Measurements from ENCODE around the gene SCAMP1. TPM values are rescaled to one million over a fixed set of nuclear protein-coding genes. Genes with fewer than 3 reads are reported as not detected.

SCAMP1 gene
- total RNA-seq, 1 experiment from 2014 or later = 43.8 TPM

GRCh38 chr5:78527054-78527859 is 166.8 kb downstream of the SCAMP1 start:
- ATAC-seq = peak; percentile 50; the same call in 1 of the 2 replicates
- ChIA-PET POLR2A (interaction anchor here (0.6 kb wide), 2 partner anchors 13 to 51 kb away, joined by 3 read pairs; no protein-coding TSS in a partner anchor), CTCF (interaction anchor here (0.6 to 1.2 kb wide), 3 partner anchors 9 to 207 kb away, joined by 3 to 5 read pairs (median 3); no protein-coding TSS in a partner anchor)
- DNase-seq (ENCODE audit: low spot score) = no peak
- Mint-ChIP-seq H3K4me3 (no peak overlapping the region), H3K27me3 (ENCODE audit: low read depth) (no peaks in the 10 kb centered on the region), H3K9me3 (no peaks in the 10 kb centered on the region), H3K27ac (peak overlapping the region; percentile 77), H3K36me3 (no peaks in the 10 kb centered on the region), H3K4me1 (peaks cover 30% of the 10 kb centered on the region)
- peak; percentile 89 for TF ChIP-seq ZNF317 (CRISPR knock-in tag; IDR thresholded peaks at IDR 0.05; ENCODE audit: borderline replicate concordance, low read depth)
- TF ChIP-seq ATF2 (CRISPR knock-in tag; IDR thresholded peaks at IDR 0.05; ENCODE audit: borderline replicate concordance, low read depth) = no peak
- TF ChIP-seq TEAD1 (CRISPR knock-in tag; IDR thresholded peaks at IDR 0.05) = no peak
- TF ChIP-seq CBFB (CRISPR knock-in tag; IDR thresholded peaks at IDR 0.05; ENCODE audit: low read depth) = no peak
- TF ChIP-seq MXD4 (CRISPR knock-in tag; IDR thresholded peaks at IDR 0.05; ENCODE audit: borderline replicate concordance) = no peak

GRCh38 chr5:78527925-78528324 is 167.5 kb downstream of the SCAMP1 start:
- ChIA-PET POLR2A (no interaction called here), CTCF (no interaction called here)
- peaks cover 30% of the 10 kb centered on the region for H3K4me1 Mint-ChIP-seq
- no peaks in the 10 kb centered on the region for H3K9me3 Mint-ChIP-seq
- TF ChIP-seq KAT7 (CRISPR knock-in tag; IDR thresholded peaks at IDR 0.05; ENCODE audit: borderline replicate concordance) = no peak
- no peak for TF ChIP-seq ZBTB43 (CRISPR knock-in tag; IDR thresholded peaks at IDR 0.05)
- TF ChIP-seq MXD4 (CRISPR knock-in tag; IDR thresholded peaks at IDR 0.05; ENCODE audit: borderline replicate concordance) = no peak
- TF ChIP-seq, protein P1, sequence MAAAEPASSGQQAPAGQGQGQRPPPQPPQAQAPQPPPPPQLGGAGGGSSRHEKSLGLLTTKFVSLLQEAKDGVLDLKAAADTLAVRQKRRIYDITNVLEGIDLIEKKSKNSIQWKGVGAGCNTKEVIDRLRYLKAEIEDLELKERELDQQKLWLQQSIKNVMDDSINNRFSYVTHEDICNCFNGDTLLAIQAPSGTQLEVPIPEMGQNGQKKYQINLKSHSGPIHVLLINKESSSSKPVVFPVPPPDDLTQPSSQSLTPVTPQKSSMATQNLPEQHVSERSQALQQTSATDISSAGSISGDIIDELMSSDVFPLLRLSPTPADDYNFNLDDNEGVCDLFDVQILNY (CRISPR knock-in tag; IDR thresholded peaks at IDR 0.05) = no peak
- TF ChIP-seq, protein P2, sequence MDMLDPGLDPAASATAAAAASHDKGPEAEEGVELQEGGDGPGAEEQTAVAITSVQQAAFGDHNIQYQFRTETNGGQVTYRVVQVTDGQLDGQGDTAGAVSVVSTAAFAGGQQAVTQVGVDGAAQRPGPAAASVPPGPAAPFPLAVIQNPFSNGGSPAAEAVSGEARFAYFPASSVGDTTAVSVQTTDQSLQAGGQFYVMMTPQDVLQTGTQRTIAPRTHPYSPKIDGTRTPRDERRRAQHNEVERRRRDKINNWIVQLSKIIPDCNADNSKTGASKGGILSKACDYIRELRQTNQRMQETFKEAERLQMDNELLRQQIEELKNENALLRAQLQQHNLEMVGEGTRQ (CRISPR knock-in tag; IDR thresholded peaks at IDR 0.05) = no peak
- no peak for TF ChIP-seq CTCF (IDR thresholded peaks at IDR 0.05)
- TF ChIP-seq NR3C1 (CRISPR knock-in tag; conservative IDR thresholded peaks at IDR 0.05; ENCODE audit: low read depth) = no peak
- no peak for TF ChIP-seq TCF7 (CRISPR knock-in tag; IDR thresholded peaks at IDR 0.05; ENCODE audit: low read depth)
- no peak for TF ChIP-seq CBFB (CRISPR knock-in tag; IDR thresholded peaks at IDR 0.05; ENCODE audit: low read depth)
- no peak for TF ChIP-seq ZNF121 (CRISPR knock-in tag; IDR thresholded peaks at IDR 0.05)
- TF ChIP-seq ZNF219 (CRISPR knock-in tag; IDR thresholded peaks at IDR 0.05; ENCODE audit: borderline replicate concordance) = no peak
- TF ChIP-seq ZNF317 (CRISPR knock-in tag; IDR thresholded peaks at IDR 0.05; ENCODE audit: borderline replicate concordance, low read depth) = no peak
- TF ChIP-seq ATF1 (CRISPR knock-in tag; IDR thresholded peaks at IDR 0.05) = no peak
- TF ChIP-seq, protein P3, sequence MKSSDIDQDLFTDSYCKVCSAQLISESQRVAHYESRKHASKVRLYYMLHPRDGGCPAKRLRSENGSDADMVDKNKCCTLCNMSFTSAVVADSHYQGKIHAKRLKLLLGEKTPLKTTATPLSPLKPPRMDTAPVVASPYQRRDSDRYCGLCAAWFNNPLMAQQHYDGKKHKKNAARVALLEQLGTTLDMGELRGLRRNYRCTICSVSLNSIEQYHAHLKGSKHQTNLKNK (CRISPR knock-in tag; IDR thresholded peaks at IDR 0.05) = no peak
- TF ChIP-seq FOXJ3 (CRISPR knock-in tag; IDR thresholded peaks at IDR 0.05; ENCODE audit: borderline replicate concordance) = no peak
- no peak for TF ChIP-seq ETV6 (CRISPR knock-in tag; IDR thresholded peaks at IDR 0.05)
- ATAC-seq = no peak
- H3K36me3 Mint-ChIP-seq = no peaks in the 10 kb centered on the region
- H3K27me3 Mint-ChIP-seq (ENCODE audit: low read depth) = no peaks in the 10 kb centered on the region
- no peak for DNase-seq (ENCODE audit: low spot score)
- no peak overlapping the region for H3K4me3 Mint-ChIP-seq
- H3K27ac Mint-ChIP-seq = peak overlapping the region; percentile 34

All from WTC11 (cell line).